Adrenal gland (tissue), 5 donors: ENCODE data around the gene HSFX3.

Experiments
- CTCF ChIP-seq, 6 experiments: fragments of 450-650 bp in 4 of 6; fragments of 200-600 bp in 2 of 6; sonication (generic) in 1 of 6; IDR thresholded peaks; 1 replicate in 5 of 6; 2 replicates in 1 of 6; pipeline versions ENCODE4 v1.5.1 to v1.8.0; 2016 to 2021; ENCODE audit warnings: antibody characterized with exemption in 6 of 6, mild to moderate bottlenecking in 2 of 6, moderate library complexity in 1 of 6
- POLR2A ChIP-seq, 2 donors: fragments of 450-650 bp; IDR thresholded peaks; one replicate each; pipeline ENCODE4 v1.6.1; 2017; ENCODE audit warnings: antibody characterized with exemption in 2 of 2, mild to moderate bottlenecking in 2 of 2, moderate library complexity in 1 of 2
- donor health status: DM: no; HTN: no; CAD: no.

- no peak for TF ChIP-seq CTCF (IDR thresholded peaks at IDR 0.05)
- TF ChIP-seq POLR2A (IDR thresholded peaks at IDR 0.05), result no peak
These were observed 9.5 kb downstream of the HSFX3 start for GRCh38 chrX:149540131-149540620.
